Neural cell (in vitro differentiated cells): ENCODE data around the gene MANEAL. TPM values are rescaled to one million over a fixed set of nuclear protein-coding genes. Genes with fewer than 3 reads are reported as not detected.

ENCODE experiments used
- H2AFZ ChIP-seq: fragments of 200-600, 300-800 bp; sonication (generic), shearing (Covaris generic); 2 replicates; pipeline ENCODE4 v1.6.0; 2014; ENCODE audit warnings: low read depth, mild to moderate bottlenecking, antibody characterized with exemption, low read length, moderate library complexity
- H3F3A ChIP-seq: fragments of 200-600 bp; shearing (Covaris generic); 2 replicates; pipeline ENCODE4 v1.6.1; 2016; ENCODE audit warnings: mild to moderate bottlenecking, moderate library complexity, mixed read lengths, antibody characterized with exemption, low read length; ENCODE audit not compliant: insufficient read depth, poor library complexity, severe bottlenecking
- H3K27ac ChIP-seq: fragments of 200-600, 300-800 bp; sonication (generic), shearing (Covaris generic); 2 replicates; pipeline ENCODE4 v1.5.1; 2014; ENCODE audit warnings: mild to moderate bottlenecking, low read length, moderate library complexity
- H3K27me3 ChIP-seq: fragments of 300-800, 200-600 bp; sonication (generic), shearing (Covaris generic); 2 replicates; pipeline ENCODE4 v1.6.0; 2014; ENCODE audit warnings: mild to moderate bottlenecking, low read depth, low read length, moderate library complexity; ENCODE audit not compliant: insufficient read depth
- H3K36me3 ChIP-seq: fragments of 300-800, 200-600 bp; sonication (generic), shearing (Covaris generic); 2 replicates; pipeline ENCODE4 v1.5.1; 2014; ENCODE audit warnings: mild to moderate bottlenecking, antibody characterized with exemption, low read length, moderate library complexity; ENCODE audit not compliant: insufficient read depth
- H3K4me2 ChIP-seq: fragments of 300-800, 200-600 bp; sonication (generic), shearing (Covaris generic); 2 replicates; pipeline ENCODE4 v1.6.0; 2014; ENCODE audit warnings: mild to moderate bottlenecking, low read length
- H3K4me3 ChIP-seq: fragments of 300-800, 200-600 bp; sonication (generic), shearing (Covaris generic); 2 replicates; pipeline ENCODE4 v1.5.1; 2014; ENCODE audit warnings: mild to moderate bottlenecking, low read length, moderate library complexity
- H3K79me2 ChIP-seq: fragments of 200-600 bp; shearing (Covaris generic); replicated peaks from 2 replicates; pipeline ENCODE4 v1.6.0; 2014; ENCODE audit warnings: mild to moderate bottlenecking, low read length, moderate library complexity; ENCODE audit not compliant: insufficient read depth
- H3K9ac ChIP-seq: fragments of 300-800, 200-600 bp; sonication (generic), shearing (Covaris generic); 2 replicates; pipeline ENCODE4 v1.6.1; 2016; ENCODE audit warnings: mild to moderate bottlenecking, low read length, mixed read lengths
- H3K9me2 ChIP-seq: fragments of 200-600 bp; shearing (Covaris generic); 2 replicates; pipeline ENCODE4 v1.6.1; 2016; ENCODE audit warnings: mild to moderate bottlenecking, low read length, mixed read lengths; ENCODE audit not compliant: insufficient read depth
- H3K9me3 ChIP-seq: fragments of 200-600, 300-800 bp; sonication (generic), shearing (Covaris generic); 2 replicates; pipeline ENCODE4 v1.6.1; 2016; ENCODE audit warnings: mild to moderate bottlenecking, mixed run types, low read length, moderate library complexity, mixed read lengths
- H4K20me1 ChIP-seq: fragments of 200-600 bp; shearing (Covaris generic); 2 replicates; pipeline ENCODE4 v1.6.1; 2016; ENCODE audit warnings: mild to moderate bottlenecking, mixed run types; ENCODE audit not compliant: insufficient read depth
- EP300 ChIP-seq: fragments of 450-650 bp; conservative IDR thresholded peaks from 2 replicates; pipeline ENCODE4 v1.6.1; 2014; ENCODE audit warnings: antibody characterized with exemption, mild to moderate bottlenecking, moderate library complexity; ENCODE audit not compliant: poor library complexity, severe bottlenecking
- EZH2 ChIP-seq: fragments of 200-600, 300-800 bp; shearing (Covaris generic), sonication (generic); IDR thresholded peaks from 2 replicates; pipeline ENCODE4 v1.6.1; 2014; ENCODE audit warnings: antibody characterized with exemption, low read length, borderline replicate concordance, mild to moderate bottlenecking; ENCODE audit not compliant: insufficient read depth, poor library complexity, severe bottlenecking
- MXI1 ChIP-seq: fragments of 450-650 bp; conservative IDR thresholded peaks from 2 replicates; pipeline ENCODE4 v1.6.1; 2014; ENCODE audit warnings: antibody characterized with exemption, mild to moderate bottlenecking; ENCODE audit not compliant: poor library complexity, severe bottlenecking
- POLR2AphosphoS5 ChIP-seq: IDR thresholded peaks from 2 replicates; pipeline ENCODE4 v1.6.1; 2012
- RAD21 ChIP-seq: fragments of 450-650 bp; conservative IDR thresholded peaks from 2 replicates; pipeline ENCODE4 v1.6.1; 2014; ENCODE audit warnings: antibody characterized with exemption, mild to moderate bottlenecking, moderate library complexity
- SMC3 ChIP-seq: fragments of 450-650 bp; conservative IDR thresholded peaks from 2 replicates; pipeline ENCODE4 v1.6.1; 2014; ENCODE audit warnings: antibody characterized with exemption, mild to moderate bottlenecking, moderate library complexity; ENCODE audit not compliant: poor library complexity
- TAF1 ChIP-seq: IDR thresholded peaks from 2 replicates; pipeline ENCODE4 v1.6.1; 2012; ENCODE audit warnings: low read depth
- polyA plus RNA-seq: library from polyadenylated mRNA; depleted of rRNA; stranded (reverse); fragments of >200 nt; gene quantifications from 2 replicates; pipeline ENCODE4 v1.2.3, GENCODE V29; 2014
- TF ChIP-seq, protein P1 (sequence below): fragments of 450-650 bp; IDR thresholded peaks from 2 replicates; pipeline ENCODE4 v1.5.1; 2014; ENCODE audit warnings: antibody characterized with exemption, mild to moderate bottlenecking, moderate library complexity; ENCODE audit not compliant: poor library complexity, severe bottlenecking
- TF ChIP-seq, protein P2 (sequence below): IDR thresholded peaks from 2 replicates; pipeline ENCODE4 v1.6.1; 2012; ENCODE audit warnings: borderline replicate concordance

The MANEAL gene
- polyA plus RNA-seq, 1 donor from 2014 or later: 37.0 TPM

DNA sequence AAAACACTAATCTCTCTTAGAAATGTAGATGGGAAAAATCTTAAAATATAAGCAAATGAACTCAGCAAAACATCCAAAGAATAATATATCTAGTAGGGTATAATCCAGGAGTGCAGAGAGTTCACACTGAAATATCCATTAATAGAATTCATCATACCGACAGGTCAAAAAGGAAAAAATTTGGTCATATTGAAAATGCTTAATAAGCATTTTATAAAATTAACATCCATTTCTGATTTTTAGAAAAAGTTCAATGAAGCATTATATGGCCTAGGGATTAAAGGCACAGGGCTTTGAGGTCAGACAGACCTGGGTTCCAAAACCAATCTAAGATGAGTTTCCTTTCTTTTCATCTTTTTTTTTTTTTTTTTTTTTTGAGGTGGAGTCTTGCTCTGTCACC, 45.1 kb upstream of the MANEAL start:
- Histone ChIP-seq H3K9ac (no peak overlapping the region), H3K36me3 (no peaks in the 10 kb centered on the region), H2AFZ (no peak overlapping the region), H3K9me2 (no peaks in the 10 kb centered on the region), H4K20me1 (no peaks in the 10 kb centered on the region), H3K27me3 (peaks cover 19% of the 10 kb centered on the region), H3K27ac (no peak overlapping the region), H3K9me3 (peaks cover 4% of the 10 kb centered on the region), H3K79me2 (no peaks in the 10 kb centered on the region), H3K4me2 (no peak overlapping the region), H3K4me3 (no peak overlapping the region), H3F3A (no peaks in the 10 kb centered on the region)
- no peak for TF ChIP-seq SMC3
- TF ChIP-seq EZH2: no peak
- TF ChIP-seq, protein P1, sequence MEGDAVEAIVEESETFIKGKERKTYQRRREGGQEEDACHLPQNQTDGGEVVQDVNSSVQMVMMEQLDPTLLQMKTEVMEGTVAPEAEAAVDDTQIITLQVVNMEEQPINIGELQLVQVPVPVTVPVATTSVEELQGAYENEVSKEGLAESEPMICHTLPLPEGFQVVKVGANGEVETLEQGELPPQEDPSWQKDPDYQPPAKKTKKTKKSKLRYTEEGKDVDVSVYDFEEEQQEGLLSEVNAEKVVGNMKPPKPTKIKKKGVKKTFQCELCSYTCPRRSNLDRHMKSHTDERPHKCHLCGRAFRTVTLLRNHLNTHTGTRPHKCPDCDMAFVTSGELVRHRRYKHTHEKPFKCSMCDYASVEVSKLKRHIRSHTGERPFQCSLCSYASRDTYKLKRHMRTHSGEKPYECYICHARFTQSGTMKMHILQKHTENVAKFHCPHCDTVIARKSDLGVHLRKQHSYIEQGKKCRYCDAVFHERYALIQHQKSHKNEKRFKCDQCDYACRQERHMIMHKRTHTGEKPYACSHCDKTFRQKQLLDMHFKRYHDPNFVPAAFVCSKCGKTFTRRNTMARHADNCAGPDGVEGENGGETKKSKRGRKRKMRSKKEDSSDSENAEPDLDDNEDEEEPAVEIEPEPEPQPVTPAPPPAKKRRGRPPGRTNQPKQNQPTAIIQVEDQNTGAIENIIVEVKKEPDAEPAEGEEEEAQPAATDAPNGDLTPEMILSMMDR: no peak
- TF ChIP-seq, protein P2, sequence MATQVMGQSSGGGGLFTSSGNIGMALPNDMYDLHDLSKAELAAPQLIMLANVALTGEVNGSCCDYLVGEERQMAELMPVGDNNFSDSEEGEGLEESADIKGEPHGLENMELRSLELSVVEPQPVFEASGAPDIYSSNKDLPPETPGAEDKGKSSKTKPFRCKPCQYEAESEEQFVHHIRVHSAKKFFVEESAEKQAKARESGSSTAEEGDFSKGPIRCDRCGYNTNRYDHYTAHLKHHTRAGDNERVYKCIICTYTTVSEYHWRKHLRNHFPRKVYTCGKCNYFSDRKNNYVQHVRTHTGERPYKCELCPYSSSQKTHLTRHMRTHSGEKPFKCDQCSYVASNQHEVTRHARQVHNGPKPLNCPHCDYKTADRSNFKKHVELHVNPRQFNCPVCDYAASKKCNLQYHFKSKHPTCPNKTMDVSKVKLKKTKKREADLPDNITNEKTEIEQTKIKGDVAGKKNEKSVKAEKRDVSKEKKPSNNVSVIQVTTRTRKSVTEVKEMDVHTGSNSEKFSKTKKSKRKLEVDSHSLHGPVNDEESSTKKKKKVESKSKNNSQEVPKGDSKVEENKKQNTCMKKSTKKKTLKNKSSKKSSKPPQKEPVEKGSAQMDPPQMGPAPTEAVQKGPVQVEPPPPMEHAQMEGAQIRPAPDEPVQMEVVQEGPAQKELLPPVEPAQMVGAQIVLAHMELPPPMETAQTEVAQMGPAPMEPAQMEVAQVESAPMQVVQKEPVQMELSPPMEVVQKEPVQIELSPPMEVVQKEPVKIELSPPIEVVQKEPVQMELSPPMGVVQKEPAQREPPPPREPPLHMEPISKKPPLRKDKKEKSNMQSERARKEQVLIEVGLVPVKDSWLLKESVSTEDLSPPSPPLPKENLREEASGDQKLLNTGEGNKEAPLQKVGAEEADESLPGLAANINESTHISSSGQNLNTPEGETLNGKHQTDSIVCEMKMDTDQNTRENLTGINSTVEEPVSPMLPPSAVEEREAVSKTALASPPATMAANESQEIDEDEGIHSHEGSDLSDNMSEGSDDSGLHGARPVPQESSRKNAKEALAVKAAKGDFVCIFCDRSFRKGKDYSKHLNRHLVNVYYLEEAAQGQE: no peak
- TF ChIP-seq EP300: no peak
- no peak for TF ChIP-seq MXI1
- TF ChIP-seq RAD21: no peak
- TF ChIP-seq POLR2AphosphoS5: no peak
- TF ChIP-seq TAF1: no peak

DNA sequence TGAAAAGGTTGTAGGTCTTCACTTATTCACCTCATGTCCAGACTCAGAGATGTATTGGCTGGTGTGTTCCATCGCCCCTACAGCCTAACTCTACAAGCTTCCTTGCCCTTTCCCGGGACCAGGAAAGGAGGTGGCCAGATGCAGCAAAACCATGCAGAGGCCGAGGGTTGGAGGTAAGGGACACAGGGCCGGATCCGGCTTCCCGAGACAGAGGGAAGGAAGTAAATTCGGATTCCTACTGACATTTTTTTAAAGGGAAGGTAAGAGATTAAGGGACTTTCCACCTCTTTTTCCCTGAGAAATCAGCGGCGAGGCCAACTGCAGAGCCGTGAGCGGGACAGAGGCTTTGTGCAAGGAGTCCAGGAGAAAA, 41.4 kb upstream of the MANEAL start:
- peaks cover 54% of the 10 kb centered on the region for H3K27me3 ChIP-seq
- no peaks in the 10 kb centered on the region for H3K9me2 ChIP-seq
- H3K36me3 ChIP-seq: no peaks in the 10 kb centered on the region
- peak overlapping the region; percentile 56 for H3K4me3 ChIP-seq
- H3K9ac ChIP-seq: peak overlapping the region; percentile 26
- H3F3A ChIP-seq: no peaks in the 10 kb centered on the region
- no peaks in the 10 kb centered on the region for H3K79me2 ChIP-seq
- H3K4me2 ChIP-seq: no peak overlapping the region
- peak overlapping the region; percentile 33 for H2AFZ ChIP-seq
- H3K9me3 ChIP-seq: peaks cover under 1% of the 10 kb centered on the region
- TF ChIP-seq SMC3 (no peak), EZH2 (no peak), TAF1 (no peak), EP300 (no peak), POLR2AphosphoS5 (no peak), MXI1 (no peak)
- TF ChIP-seq, protein P1: no peak
- TF ChIP-seq, protein P2: no peak
- no peaks in the 10 kb centered on the region for H4K20me1 ChIP-seq
- no peak overlapping the region for H3K27ac ChIP-seq
